ENCODE results near the gene SORBS2.

GRCh38 chr4:185587030-185587426, 225.0 kb downstream of the SORBS2 start:
- TF ChIP-seq CTCF (IDR thresholded peaks at IDR 0.05): no peak
- no peak for TF ChIP-seq POLR2AphosphoS5 (IDR thresholded peaks at IDR 0.05)
- TF ChIP-seq POLR2A (IDR thresholded peaks at IDR 0.05): no peak

All from gastroesophageal sphincter (tissue), 3 donors.